Lower leg skin (tissue), 3 donors: ENCODE measurements around the gene CLASP2.
"Not testable (repeated sequence)": the region's sequence is repeated elsewhere in the genome, so short reads cannot be mapped to it uniquely, and the experiment has no call there.

Experiments used
- POLR2A ChIP-seq, 2 donors: fragments of 450-650 bp; IDR thresholded peaks; one replicate each; pipeline ENCODE4 v1.6.1; 2016 to 2017; ENCODE audit warnings: antibody characterized with exemption in 2 of 2, mild to moderate bottlenecking in 1 of 2, moderate library complexity in 1 of 2
- TF ChIP-seq, protein P1 (sequence below), 3 donors: fragments of 450-650 bp; IDR thresholded peaks; one replicate each; pipeline ENCODE4 v1.5.1; 2016; ENCODE audit warnings: antibody characterized with exemption in 3 of 3, mild to moderate bottlenecking in 3 of 3, moderate library complexity in 2 of 3

DNA sequence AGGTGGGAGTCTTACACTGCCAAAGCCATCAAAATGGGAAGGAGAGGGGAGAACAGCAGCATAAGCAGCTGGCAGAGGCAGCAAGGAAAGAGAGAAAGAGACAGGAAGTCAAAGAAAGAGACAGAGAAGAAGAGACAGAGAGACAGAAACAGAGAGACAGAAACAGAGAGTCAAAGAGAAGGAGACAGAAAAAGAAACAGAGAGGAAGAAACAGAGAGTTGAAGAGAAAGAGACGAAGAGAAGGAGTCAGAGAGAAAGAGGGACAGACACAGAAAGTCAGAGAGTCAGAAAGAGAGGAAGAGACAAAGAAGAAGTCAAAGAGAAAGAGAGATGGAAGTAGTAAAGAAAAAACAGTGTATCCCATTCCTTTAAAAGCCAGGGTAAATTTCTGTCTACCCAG, 266.1 kb downstream of the CLASP2 start:
- TF ChIP-seq, protein P1, sequence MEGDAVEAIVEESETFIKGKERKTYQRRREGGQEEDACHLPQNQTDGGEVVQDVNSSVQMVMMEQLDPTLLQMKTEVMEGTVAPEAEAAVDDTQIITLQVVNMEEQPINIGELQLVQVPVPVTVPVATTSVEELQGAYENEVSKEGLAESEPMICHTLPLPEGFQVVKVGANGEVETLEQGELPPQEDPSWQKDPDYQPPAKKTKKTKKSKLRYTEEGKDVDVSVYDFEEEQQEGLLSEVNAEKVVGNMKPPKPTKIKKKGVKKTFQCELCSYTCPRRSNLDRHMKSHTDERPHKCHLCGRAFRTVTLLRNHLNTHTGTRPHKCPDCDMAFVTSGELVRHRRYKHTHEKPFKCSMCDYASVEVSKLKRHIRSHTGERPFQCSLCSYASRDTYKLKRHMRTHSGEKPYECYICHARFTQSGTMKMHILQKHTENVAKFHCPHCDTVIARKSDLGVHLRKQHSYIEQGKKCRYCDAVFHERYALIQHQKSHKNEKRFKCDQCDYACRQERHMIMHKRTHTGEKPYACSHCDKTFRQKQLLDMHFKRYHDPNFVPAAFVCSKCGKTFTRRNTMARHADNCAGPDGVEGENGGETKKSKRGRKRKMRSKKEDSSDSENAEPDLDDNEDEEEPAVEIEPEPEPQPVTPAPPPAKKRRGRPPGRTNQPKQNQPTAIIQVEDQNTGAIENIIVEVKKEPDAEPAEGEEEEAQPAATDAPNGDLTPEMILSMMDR (IDR thresholded peaks at IDR 0.05) = not testable (repeated sequence)
- TF ChIP-seq POLR2A (IDR thresholded peaks at IDR 0.05) = not testable (repeated sequence)
